ENCODE data around the gene SORBS2. TPM values are rescaled to one million over a fixed set of nuclear protein-coding genes. Genes with fewer than 3 reads are reported as not detected.

Gene SORBS2
- total and polyA plus RNA-seq, 7 donors, result 7.9 to 1,032 (median 849) TPM

DNA sequence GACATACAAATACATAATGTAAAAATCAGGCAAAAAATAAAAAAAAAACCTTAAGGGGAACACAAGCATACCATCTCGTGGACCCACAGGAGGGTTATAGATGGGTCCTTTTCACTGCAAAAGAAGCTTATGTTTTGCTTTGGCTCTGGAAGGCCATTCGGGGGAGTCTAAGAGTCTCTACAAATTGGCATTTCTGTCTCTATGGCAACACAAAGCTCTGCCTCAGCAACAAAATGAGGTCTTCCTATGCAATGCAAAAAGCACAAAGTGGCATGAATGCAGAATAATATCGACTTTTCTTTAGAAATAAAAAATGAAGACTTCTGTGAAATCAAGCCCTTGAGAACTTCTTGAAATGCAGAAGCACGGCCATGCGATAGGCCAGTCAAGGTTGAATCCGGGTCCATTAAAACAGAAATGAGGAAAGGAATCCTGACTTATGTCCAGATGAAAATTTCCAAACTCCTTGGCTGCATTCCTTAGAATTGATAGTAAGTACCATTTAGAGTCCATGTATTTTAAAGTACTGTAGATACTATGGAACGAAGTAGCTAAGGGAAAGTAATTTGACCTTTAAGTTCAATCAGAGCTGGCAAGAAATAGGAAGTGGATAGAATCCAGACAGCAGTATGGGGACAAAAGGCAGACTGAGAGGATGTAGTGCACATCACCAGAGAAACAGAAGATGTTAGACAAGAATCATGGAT, 213.0 kb downstream of the SORBS2 start:
- no peak for DNase-seq
- H3K4me1 ChIP-seq, result peaks cover 0 to 28% (median 22%) of the 10 kb centered on the region in 4 donors
- H3K36me3 ChIP-seq, result peaks cover 0 to 8% (median 3%) of the 10 kb centered on the region in 4 donors
- TF ChIP-seq EP300 (IDR thresholded peaks at IDR 0.05), result no peak
- intact Hi-C loops (cut with DNase I), result loop anchor here (5.0 to 10.0 kb wide), 2 partner anchors 394 to 438 kb away; partner anchors contain the start of genes CFAP97 and SNX25
- no peaks in the 10 kb centered on the region for H3K9me3 ChIP-seq
- H3K4me3 ChIP-seq, result no peak overlapping the region
- WGBS, 2 donors, result 79 to 87% methylated on average over 7 of the region's 7 CpGs
- H3K27ac ChIP-seq, result peak overlapping the region; percentile 33 to 82 (median 76)
- H3K27me3 ChIP-seq, result no peaks in the 10 kb centered on the region

DNA sequence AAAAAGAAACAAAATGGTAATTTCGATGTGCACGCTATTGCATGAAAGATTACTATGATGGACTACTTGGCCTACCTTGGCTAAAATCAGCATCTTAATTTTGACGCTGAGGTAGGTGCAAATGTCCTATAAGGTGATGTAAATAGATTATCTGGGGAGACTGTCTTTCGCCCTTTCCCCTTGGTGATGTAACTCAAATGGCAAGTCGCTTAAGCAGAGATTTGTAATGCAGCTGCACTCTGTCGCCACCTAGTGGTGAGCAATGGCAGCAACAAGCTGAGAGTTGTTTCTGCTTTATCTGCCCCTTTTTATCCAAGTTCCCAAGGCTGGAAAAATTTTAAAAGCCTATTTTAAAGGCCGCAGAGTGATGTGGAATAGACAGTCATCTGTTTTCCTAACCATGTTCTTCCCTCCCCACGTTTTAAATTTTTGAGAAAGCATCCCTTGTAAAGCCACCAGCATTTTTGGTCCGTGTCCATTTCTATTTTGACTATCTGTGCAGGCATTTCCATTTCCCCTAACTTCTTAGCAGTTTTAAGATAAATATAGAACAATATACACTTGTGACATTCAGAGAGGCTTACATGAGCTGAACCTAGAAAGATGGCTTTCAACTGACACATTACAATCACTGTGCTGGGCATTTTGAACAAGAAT, 214.3 kb downstream of the SORBS2 start:
- no peaks in the 10 kb centered on the region for H3K27me3 ChIP-seq
- TF ChIP-seq POLR2AphosphoS5 (IDR thresholded peaks at IDR 0.05) (peak; percentile 29 to 50 (median 47)), POLR2A (IDR thresholded peaks at IDR 0.05) (no peak), EP300 (IDR thresholded peaks at IDR 0.05) (no peak)
- TF ChIP-seq, protein P1, sequence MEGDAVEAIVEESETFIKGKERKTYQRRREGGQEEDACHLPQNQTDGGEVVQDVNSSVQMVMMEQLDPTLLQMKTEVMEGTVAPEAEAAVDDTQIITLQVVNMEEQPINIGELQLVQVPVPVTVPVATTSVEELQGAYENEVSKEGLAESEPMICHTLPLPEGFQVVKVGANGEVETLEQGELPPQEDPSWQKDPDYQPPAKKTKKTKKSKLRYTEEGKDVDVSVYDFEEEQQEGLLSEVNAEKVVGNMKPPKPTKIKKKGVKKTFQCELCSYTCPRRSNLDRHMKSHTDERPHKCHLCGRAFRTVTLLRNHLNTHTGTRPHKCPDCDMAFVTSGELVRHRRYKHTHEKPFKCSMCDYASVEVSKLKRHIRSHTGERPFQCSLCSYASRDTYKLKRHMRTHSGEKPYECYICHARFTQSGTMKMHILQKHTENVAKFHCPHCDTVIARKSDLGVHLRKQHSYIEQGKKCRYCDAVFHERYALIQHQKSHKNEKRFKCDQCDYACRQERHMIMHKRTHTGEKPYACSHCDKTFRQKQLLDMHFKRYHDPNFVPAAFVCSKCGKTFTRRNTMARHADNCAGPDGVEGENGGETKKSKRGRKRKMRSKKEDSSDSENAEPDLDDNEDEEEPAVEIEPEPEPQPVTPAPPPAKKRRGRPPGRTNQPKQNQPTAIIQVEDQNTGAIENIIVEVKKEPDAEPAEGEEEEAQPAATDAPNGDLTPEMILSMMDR (IDR thresholded peaks at IDR 0.05), result peak; percentile 97 to 99 (median 98)
- peak overlapping the region; percentile 44 to 82 (median 76) for H3K27ac ChIP-seq
- H3K36me3 ChIP-seq, result no peaks in the 10 kb centered on the region
- intact Hi-C loops (cut with DNase I), result loop anchor here (1.0 to 10.0 kb wide), 3 partner anchors 126 to 440 kb away; partner anchors contain the start of genes CCDC110, CFAP97 and SNX25
- peak; percentile 89 for DNase-seq
- 33 to 36% methylated on average over 9 of the region's 9 CpGs for WGBS, 2 donors
- no peak overlapping the region for H3K4me3 ChIP-seq
- H3K4me1 ChIP-seq, result peaks cover 0 to 36% (median 25%) of the 10 kb centered on the region in 4 donors
- H3K9me3 ChIP-seq, result no peaks in the 10 kb centered on the region

DNA sequence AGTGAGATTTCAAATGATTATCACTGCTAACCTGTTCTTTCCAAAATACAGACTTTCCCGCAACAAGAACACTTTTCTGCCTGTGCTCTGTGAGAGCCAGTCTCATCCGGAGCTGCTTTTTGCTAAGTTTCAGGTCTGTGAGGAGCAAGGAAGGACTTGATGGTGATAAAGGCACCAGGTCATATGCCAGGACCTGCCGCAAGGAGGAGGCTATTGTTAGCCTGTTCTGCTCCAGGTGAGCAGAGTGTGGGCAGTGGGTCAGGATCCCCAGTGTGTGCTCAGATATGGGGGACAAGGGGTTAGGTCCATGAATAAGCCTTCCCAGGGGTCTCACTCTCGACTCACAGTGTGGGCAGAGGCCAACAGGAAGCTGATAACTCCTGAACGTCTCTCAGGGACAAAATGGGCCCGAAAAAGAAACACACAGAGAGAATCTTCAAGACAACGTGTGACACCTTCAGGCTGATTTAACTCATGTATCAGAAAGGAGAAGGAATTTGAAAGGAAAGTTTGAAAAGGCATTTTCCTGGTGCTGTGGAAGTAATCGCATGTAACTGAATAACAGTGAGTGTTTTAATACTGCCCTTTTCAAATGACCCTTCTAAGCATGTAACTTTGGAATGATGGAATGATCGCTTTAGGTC, 219.0 kb downstream of the SORBS2 start:
- no peak for DNase-seq
- H3K27me3 ChIP-seq, result no peaks in the 10 kb centered on the region
- H3K4me3 ChIP-seq, result no peak overlapping the region
- H3K9me3 ChIP-seq, result no peaks in the 10 kb centered on the region
- TF ChIP-seq POLR2A (IDR thresholded peaks at IDR 0.05) (no peak), POLR2AphosphoS5 (IDR thresholded peaks at IDR 0.05) (peak in 1 of 4 donors; percentile 6), EP300 (IDR thresholded peaks at IDR 0.05) (no peak)
- TF ChIP-seq, protein P1 (IDR thresholded peaks at IDR 0.05), result no peak
- peaks cover 0 to 4% (median 0%) of the 10 kb centered on the region in 4 donors for H3K36me3 ChIP-seq
- H3K27ac ChIP-seq, result peak overlapping the region; percentile 60 to 72 (median 68)
- peaks cover 0 to 27% (median 19%) of the 10 kb centered on the region in 4 donors for H3K4me1 ChIP-seq
- 80 to 86% methylated on average over 9 of the region's 9 CpGs for WGBS, 2 donors
- intact Hi-C loops (cut with DNase I), result loop anchor here (2.0 to 10.0 kb wide), 4 partner anchors 58 to 388 kb away; partner anchors contain the start of genes ANKRD37, CFAP97, LRP2BP and PDLIM3

DNA sequence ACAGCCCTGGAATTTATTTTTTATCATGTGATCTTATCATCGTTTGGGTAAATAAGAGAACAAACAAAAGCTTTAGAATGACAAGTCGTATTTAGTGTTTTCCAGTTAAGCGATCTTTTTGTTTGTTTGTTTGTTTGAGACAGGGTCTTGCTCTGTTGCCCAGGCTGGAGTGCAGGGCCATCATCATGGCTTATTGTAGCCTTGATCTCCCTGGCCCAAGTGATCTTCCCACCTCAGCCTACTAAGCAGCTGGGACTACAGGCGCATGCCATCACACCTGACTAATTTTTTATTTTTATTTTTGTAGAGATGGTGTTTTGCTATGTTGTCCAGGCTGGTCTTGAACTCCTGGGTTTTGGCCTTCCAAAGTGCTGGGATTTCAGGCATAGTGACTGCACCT, 219.6 kb downstream of the SORBS2 start:
- 48 to 81% methylated on average over 4 of the region's 4 CpGs for WGBS, 2 donors
- H3K27ac ChIP-seq, result peak overlapping the region; percentile 60 to 72 (median 68)
- peaks cover 0 to 9% (median 0%) of the 10 kb centered on the region in 4 donors for H3K36me3 ChIP-seq
- no peak for TF ChIP-seq POLR2AphosphoS5 (IDR thresholded peaks at IDR 0.05)
- TF ChIP-seq POLR2A (IDR thresholded peaks at IDR 0.05), result no peak
- TF ChIP-seq, protein P1 (IDR thresholded peaks at IDR 0.05), result no peak
- no peak for TF ChIP-seq EP300 (IDR thresholded peaks at IDR 0.05)
- DNase-seq, result no peak
- H3K9me3 ChIP-seq, result no peaks in the 10 kb centered on the region
- H3K4me3 ChIP-seq, result no peak overlapping the region
- H3K27me3 ChIP-seq, result no peaks in the 10 kb centered on the region
- intact Hi-C loops (cut with DNase I), result loop anchor here (2.0 to 10.0 kb wide), 4 partner anchors 58 to 388 kb away; partner anchors contain the start of genes ANKRD37, CFAP97, LRP2BP and PDLIM3
- peaks cover 0 to 22% (median 18%) of the 10 kb centered on the region in 4 donors for H3K4me1 ChIP-seq
